Heart right ventricle (tissue), 16 donors: ENCODE measurements around the gene GARS1. TPM values are rescaled to one million over a fixed set of nuclear protein-coding genes. Genes with fewer than 3 reads are reported as not detected.
A peak's percentile ranks its signal among the peaks of the same experiment; 100 is the strongest.
"Not testable (repeated sequence)": the region's sequence is repeated elsewhere in the genome, so short reads cannot be mapped to it uniquely, and the experiment has no call there.

Experiments
- ATAC-seq, 8 donors: fragments of 200-7000 bp; cut with Tn5 transposase; one replicate each; pipeline ENCODE4 v1.9.1; 2020; ENCODE audit warnings: mild to moderate bottlenecking in 8 of 8, moderate library complexity in 8 of 8, moderate number of reproducible peaks in 1 of 8
- DNase-seq, 2 donors: peaks; one replicate each; pipeline ENCODE4 v3.0.0-alpha.2; 2020
- H3K27ac ChIP-seq, 10 donors: fragments of 200-600 bp; sonication (generic) in 2 of 10; one replicate each; pipeline versions ENCODE4 v1.5.0 to v1.8.0; 2020 to 2022; ENCODE audit warnings: mild to moderate bottlenecking in 3 of 10
- H3K27me3 ChIP-seq, 7 donors: fragments of 200-600 bp; one replicate each; pipeline ENCODE4 v1.8.0; 2021 to 2022; ENCODE audit warnings: mild to moderate bottlenecking in 2 of 7
- H3K36me3 ChIP-seq, 9 donors: fragments of 200-600 bp; sonication (generic) in 1 of 9; one replicate each; pipeline versions ENCODE4 v1.5.0 to v1.8.0; 2020 to 2022; ENCODE audit warnings: mild to moderate bottlenecking in 2 of 9
- H3K4me1 ChIP-seq, 9 donors: fragments of 200-600 bp; sonication (generic) in 1 of 9; one replicate each; pipeline versions ENCODE4 v1.5.0 to v1.8.0; 2020 to 2022; ENCODE audit warnings: mild to moderate bottlenecking in 4 of 9
- H3K4me3 ChIP-seq, 10 donors: fragments of 200-600 bp; sonication (generic) in 2 of 10; one replicate each; pipeline versions ENCODE4 v1.5.0 to v1.8.0; 2020 to 2022; ENCODE audit warnings: mild to moderate bottlenecking in 7 of 10, moderate library complexity in 2 of 10
- H3K9me3 ChIP-seq, 11 donors: fragments of 200-600 bp in 10 of 11; sonication (generic) in 2 of 11; one replicate each; pipeline versions ENCODE4 v1.5.0 to v1.8.0; 2013 to 2022; ENCODE audit warnings: mild to moderate bottlenecking in 2 of 11, control low read depth in 1 of 11, moderate library complexity in 1 of 11
- WGBS, 2 donors: extraction: QIAGEN DNeasy Blood & Tissue Kit; methylation state at CpG; one replicate each; pipeline ENCODE4 v1.1.7; 2013; ENCODE audit warnings: inconsistent platforms in 1 of 2; 5-methylcytosine and 5-hydroxymethylcytosine counted together
- intact Hi-C, 10 donors: fragments of 100-400 bp; cut with DNase I; formaldehyde crosslinking; loops; one replicate each; pipeline versions ENCODE4 v1.11.1 to v1.14.2; 2022
- polyA plus RNA-seq, 2 donors: library from polyadenylated mRNA; stranded (reverse); fragments of 200-250 nt; gene quantifications; one replicate each; pipeline ENCODE4 v1.2.3, GENCODE V29; 2013
- total RNA-seq, 10 donors: library from RNA; stranded (reverse); fragmentation: NEBNext Ultra II Directional in 3 of 10; extraction: Animal tissue kit (Norgen Biotek cat#: 25700) in 3 of 10; gene quantifications; one replicate each; pipeline versions ENCODE4 v1.2.1 to v1.2.4, GENCODE V29; 2021 to 2023
- TF ChIP-seq, protein P1 (sequence below), 9 donors: fragments of 200-600 bp; sonication (generic) in 2 of 9; IDR thresholded peaks; one replicate each; pipeline versions ENCODE4 v1.5.0 to v1.8.0; 2021 to 2022; ENCODE audit warnings: antibody characterized with exemption in 9 of 9, mild to moderate bottlenecking in 5 of 9, moderate library complexity in 1 of 9
- donor health status: Arrhythmogenic right ventricular cardiomyopathy.
- donor health status: ischemic (EF 13 %, LVEDD 7.1; RV severe dilation, severe dysfunction).
- donor health status: healthy with polysubstance abuse.
- donor health status: DM: no; HTN: yes; CAD: no.
- donor health status: DM: no; HTN: no; CAD: no.
- donor health status: ischemic (EF 25% LVEDD 6.9; RV normal size, moderate dysfunction).
- donor health status: ischemic (EF 25% LVEDD 5.7; RV mildly dilated, moderate dysfunction).
- donor health status: healthy.
- donor health status: DM: yes; HTN: yes; CAD: no.
- donor health status: Ischemic cardiomyopathy.
- donor health status: ischemic (EF 35%, LVEDD 5.7; RV mildly dilated, moderate dysfunction).
- donor health status: nonischemic (EF 11% LVEDD 7.7; RV severe dilation, severe dysfunction).
- donor health status: DM: yes; HTN: yes; CAD: no.
- donor health status: PGD.
- donor health status: ischemic (EF 29% LVEDD 5.4; RV normal size, mild dysfunction).
- donor health status: nonischemic (EF 23%, LVEDD 6.1; RV moderate dilation, normal function).

GARS1 gene
- total and polyA plus RNA-seq, 12 donors: 36.5 to 95.6 (median 41.6) TPM

DNA sequence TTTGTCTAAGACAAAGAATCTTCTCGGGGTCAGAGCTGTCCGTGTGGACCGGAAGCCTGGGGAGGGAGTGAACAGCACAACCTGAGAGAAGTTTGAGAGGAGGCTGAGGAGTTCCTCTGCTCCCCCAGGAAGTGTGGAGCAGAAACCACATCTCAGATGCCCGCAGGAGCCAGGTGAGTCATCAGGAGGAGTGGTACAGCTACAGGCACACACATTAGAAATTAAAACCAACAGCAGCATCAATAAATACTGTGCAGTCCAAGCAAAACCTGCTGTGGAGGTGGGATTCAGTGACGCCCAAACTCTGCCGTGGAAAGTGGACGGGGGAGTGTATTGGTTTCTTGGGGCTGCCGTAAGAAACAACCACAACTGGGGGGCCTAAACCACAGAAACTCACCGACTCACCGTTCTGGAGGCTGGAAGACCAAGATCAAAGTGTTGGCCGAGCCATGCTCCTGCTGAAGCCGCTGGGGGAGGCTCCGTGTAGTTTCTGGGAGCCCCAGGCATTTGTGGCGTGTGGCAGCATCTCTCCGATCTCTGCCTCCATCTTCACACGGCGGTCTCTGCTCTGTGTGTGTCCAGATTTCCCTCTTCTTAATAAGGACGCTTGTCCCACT is 31.2 kb upstream of the GARS1 start:
- H3K4me1 ChIP-seq: peaks cover 0 to 21% (median 0%) of the 10 kb centered on the region in 9 donors
- H3K9me3 ChIP-seq: no peaks in the 10 kb centered on the region
- H3K27me3 ChIP-seq: no peaks in the 10 kb centered on the region
- WGBS, 2 donors: 92% methylated on average over 18 of the region's 18 CpGs
- no peak overlapping the region for H3K4me3 ChIP-seq
- H3K36me3 ChIP-seq: peaks cover 0 to 90% (median 5%) of the 10 kb centered on the region in 9 donors
- ATAC-seq: no peak
- no peak for DNase-seq
- TF ChIP-seq, protein P1, sequence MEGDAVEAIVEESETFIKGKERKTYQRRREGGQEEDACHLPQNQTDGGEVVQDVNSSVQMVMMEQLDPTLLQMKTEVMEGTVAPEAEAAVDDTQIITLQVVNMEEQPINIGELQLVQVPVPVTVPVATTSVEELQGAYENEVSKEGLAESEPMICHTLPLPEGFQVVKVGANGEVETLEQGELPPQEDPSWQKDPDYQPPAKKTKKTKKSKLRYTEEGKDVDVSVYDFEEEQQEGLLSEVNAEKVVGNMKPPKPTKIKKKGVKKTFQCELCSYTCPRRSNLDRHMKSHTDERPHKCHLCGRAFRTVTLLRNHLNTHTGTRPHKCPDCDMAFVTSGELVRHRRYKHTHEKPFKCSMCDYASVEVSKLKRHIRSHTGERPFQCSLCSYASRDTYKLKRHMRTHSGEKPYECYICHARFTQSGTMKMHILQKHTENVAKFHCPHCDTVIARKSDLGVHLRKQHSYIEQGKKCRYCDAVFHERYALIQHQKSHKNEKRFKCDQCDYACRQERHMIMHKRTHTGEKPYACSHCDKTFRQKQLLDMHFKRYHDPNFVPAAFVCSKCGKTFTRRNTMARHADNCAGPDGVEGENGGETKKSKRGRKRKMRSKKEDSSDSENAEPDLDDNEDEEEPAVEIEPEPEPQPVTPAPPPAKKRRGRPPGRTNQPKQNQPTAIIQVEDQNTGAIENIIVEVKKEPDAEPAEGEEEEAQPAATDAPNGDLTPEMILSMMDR (IDR thresholded peaks at IDR 0.05): no peak
- peak overlapping the region in 1 of 10 donors; percentile 41 for H3K27ac ChIP-seq
- intact Hi-C loops: loop anchor here (2.0 to 10.0 kb wide), 11 partner anchors 15 to 606 kb away; partner anchors contain the start of gene ZNRF2 (in 1 of the 10)

DNA sequence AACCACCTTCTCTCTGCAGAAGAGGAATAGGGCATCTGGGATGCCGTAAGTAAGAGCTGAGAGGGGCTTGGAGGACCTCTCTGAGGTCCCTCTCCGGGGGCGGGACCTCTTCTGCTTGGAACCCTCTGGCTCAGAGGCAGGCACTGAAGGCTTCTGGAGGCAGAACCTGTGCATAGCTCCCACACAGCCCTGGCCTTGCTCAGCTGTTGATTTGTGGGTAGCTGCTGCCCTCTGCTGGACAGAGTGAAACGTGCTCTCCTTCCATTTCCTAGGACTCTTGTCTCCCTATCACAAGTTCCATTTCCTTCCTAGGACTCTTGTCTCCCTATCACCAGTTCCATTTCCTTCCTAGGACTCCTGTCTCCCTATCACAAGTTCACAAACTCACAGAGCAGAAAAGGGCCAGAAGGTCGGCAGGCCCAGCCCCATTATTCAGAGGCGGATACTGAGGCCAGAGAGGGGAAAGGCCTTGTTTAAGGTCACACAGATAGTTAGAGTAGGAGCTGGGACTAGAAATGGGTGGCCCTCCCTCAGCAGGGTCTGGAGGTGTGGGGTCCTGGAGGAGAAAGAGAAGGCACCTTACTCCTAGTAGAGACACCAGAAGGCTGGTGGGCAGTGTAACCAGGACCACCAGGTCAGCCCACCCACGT is 30.3 kb upstream of the GARS1 start:
- peaks cover 0 to 90% (median 5%) of the 10 kb centered on the region in 9 donors for H3K36me3 ChIP-seq
- intact Hi-C loops: loop anchor here (1.0 to 10.0 kb wide), 16 partner anchors 15 to 607 kb away; partner anchors contain the start of gene ZNRF2 (in 1 of the 10)

DNA sequence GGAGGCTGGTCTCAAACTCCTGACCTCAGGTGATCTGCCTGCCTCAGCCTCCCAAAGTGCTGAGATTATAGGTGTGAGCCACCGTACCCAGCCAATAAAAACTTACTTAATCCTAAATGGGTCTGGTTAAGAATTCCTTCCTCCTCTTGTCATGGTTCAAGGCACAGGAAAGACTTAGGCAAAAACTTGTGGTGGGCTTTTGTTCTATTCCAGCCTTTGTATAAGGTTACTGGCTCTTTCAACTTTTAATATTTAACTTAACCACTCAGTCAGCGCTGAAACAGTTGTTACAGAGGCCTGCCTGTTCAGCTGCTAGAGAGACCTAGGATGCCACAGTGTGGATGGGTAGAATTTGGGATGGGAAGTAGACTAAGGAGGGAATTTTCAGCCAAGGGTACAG is 28.1 kb upstream of the GARS1 start:
- 97 to 100% methylated on average over 2 of the region's 2 CpGs for WGBS, 2 donors
- ATAC-seq (no peak), DNase-seq (no peak)
- no peaks in the 10 kb centered on the region for H3K27me3 ChIP-seq
- H3K9me3 ChIP-seq: peaks cover 0 to 8% (median 0%) of the 10 kb centered on the region in 11 donors
- intact Hi-C loops: loop anchor here in 8 of 10 donors (5.0 to 10.0 kb wide), 6 partner anchors 52 to 402 kb away; no protein-coding TSS in a partner anchor
- TF ChIP-seq, protein P1 (IDR thresholded peaks at IDR 0.05): no peak
- peaks cover 0 to 21% (median 0%) of the 10 kb centered on the region in 9 donors for H3K4me1 ChIP-seq
- peaks cover 0 to 90% (median 8%) of the 10 kb centered on the region in 9 donors for H3K36me3 ChIP-seq
- H3K4me3 ChIP-seq: no peak overlapping the region
- no peak overlapping the region for H3K27ac ChIP-seq

More for the DNA sequence above, 30.3 kb upstream of the GARS1 start:
- peaks cover 0 to 21% (median 0%) of the 10 kb centered on the region in 9 donors for H3K4me1 ChIP-seq
- ATAC-seq (peak; percentile 88 to 94 (median 93)), DNase-seq (peak; percentile 72 to 81)
- WGBS, 2 donors: 37 to 48% methylated on average over 7 of the region's 7 CpGs
- TF ChIP-seq, protein P1 (IDR thresholded peaks at IDR 0.05): peak; percentile 69 to 89 (median 86)
- H3K9me3 ChIP-seq: no peaks in the 10 kb centered on the region
- H3K27me3 ChIP-seq: no peaks in the 10 kb centered on the region
- H3K27ac ChIP-seq: no peak overlapping the region
- no peak overlapping the region for H3K4me3 ChIP-seq

DNA sequence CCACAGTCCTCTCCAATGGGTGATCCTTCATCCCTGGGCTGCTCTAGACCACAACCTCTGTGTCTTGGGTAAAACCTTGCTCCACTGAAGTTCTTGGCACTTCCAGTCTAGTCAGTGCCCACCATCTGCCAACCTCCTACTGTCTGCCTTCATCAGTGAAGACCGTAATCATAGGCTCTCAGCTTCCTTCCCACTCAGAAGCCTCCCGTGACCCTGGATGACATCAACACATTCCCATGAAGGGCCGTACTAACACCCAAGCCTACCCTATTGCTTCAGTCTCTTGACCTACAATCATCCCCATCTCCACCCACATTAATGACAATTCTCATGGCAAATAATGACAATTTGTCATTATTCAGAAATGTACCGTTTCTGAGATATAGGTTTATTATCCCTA is 27.6 kb upstream of the GARS1 start:
- no peaks in the 10 kb centered on the region for H3K27me3 ChIP-seq
- intact Hi-C loops: loop anchor here in 8 of 10 donors (5.0 to 10.0 kb wide), 6 partner anchors 52 to 402 kb away; no protein-coding TSS in a partner anchor
- H3K27ac ChIP-seq: no peak overlapping the region
- H3K4me1 ChIP-seq: peaks cover 0 to 18% (median 0%) of the 10 kb centered on the region in 9 donors
- 84 to 91% methylated on average over 4 of the region's 4 CpGs for WGBS, 2 donors
- H3K4me3 ChIP-seq: no peak overlapping the region
- TF ChIP-seq, protein P1 (IDR thresholded peaks at IDR 0.05): no peak
- H3K36me3 ChIP-seq: peaks cover 0 to 86% (median 8%) of the 10 kb centered on the region in 9 donors
- no peak for ATAC-seq
- no peak for DNase-seq
- peaks cover 0 to 8% (median 0%) of the 10 kb centered on the region in 11 donors for H3K9me3 ChIP-seq

DNA sequence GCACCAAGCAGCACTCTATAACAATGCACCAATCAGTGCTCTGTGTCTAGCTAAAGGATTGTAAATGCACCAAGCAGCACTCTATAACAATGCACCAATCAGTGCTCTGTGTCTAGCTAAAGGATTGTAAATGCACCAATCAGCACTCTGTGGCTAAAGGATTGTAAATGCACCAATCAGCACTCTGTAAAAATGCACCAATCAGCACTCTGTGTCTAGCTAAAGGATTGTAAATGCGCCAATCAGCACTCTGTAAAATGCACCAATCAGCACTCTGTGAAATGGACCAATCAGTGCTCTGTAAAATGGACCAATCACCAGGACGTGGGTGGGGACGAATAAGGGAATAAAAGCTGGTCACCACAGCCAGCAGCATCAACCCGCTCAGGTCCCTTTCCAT is 24.4 kb upstream of the GARS1 start:
- H3K4me1 ChIP-seq, H3K4me3 ChIP-seq, H3K27me3 ChIP-seq, DNase-seq, H3K9me3 ChIP-seq, intact Hi-C loops, ATAC-seq, H3K27ac ChIP-seq: not testable (repeated sequence)
- WGBS, 2 donors: 98 to 100% methylated on average over 4 of the region's 4 CpGs
- peaks cover 0 to 88% (median 11%) of the 10 kb centered on the region in 9 donors for H3K36me3 ChIP-seq
